Osteoblast (primary cell): ENCODE results near the gene SLC12A7. TPM values are rescaled to one million over a fixed set of nuclear protein-coding genes. Genes with fewer than 3 reads are reported as not detected.

ENCODE experiments used
- DNase-seq: peaks from one replicate; pipeline ENCODE4 v3.0.0; 2011; ENCODE audit warnings: low spot score, mixed read lengths; ENCODE audit not compliant: insufficient read length; ENCODE audit errors: missing footprints
- H2AFZ ChIP-seq: 2 replicates; pipeline ENCODE4 v1.6.0; 2011; ENCODE audit warnings: mild to moderate bottlenecking, low read length
- H3K27ac ChIP-seq: 2 replicates; pipeline ENCODE4 v1.5.1; 2011; ENCODE audit warnings: mild to moderate bottlenecking, low read depth, low read length, moderate library complexity
- H3K27me3 ChIP-seq: 2 replicates; pipeline ENCODE4 v1.6.0; 2012; ENCODE audit warnings: mild to moderate bottlenecking, control low read depth, inconsistent platforms, low read length, moderate library complexity; ENCODE audit not compliant: insufficient read depth
- H3K36me3 ChIP-seq: 2 replicates; pipeline ENCODE4 v1.5.1; 2011; ENCODE audit warnings: mild to moderate bottlenecking, low read length, control low read depth, moderate library complexity; ENCODE audit not compliant: insufficient read depth
- H3K4me1 ChIP-seq: 2 replicates; pipeline ENCODE4 v1.5.1; 2011; ENCODE audit warnings: mild to moderate bottlenecking, low read length, control low read depth, moderate library complexity; ENCODE audit not compliant: insufficient read depth
- H3K4me2 ChIP-seq: 2 replicates; pipeline ENCODE4 v1.6.0; 2011; ENCODE audit warnings: mild to moderate bottlenecking, low read length; ENCODE audit not compliant: insufficient read depth
- H3K4me3 ChIP-seq: fragments of 200-600 bp; sonication (generic); 3 replicates; pipeline ENCODE4 v1.5.1; 2012; ENCODE audit warnings: mild to moderate bottlenecking, low read length, inconsistent platforms; ENCODE audit not compliant: insufficient read depth
- H3K79me2 ChIP-seq: 2 replicates; pipeline ENCODE4 v1.6.0; 2012; ENCODE audit warnings: mild to moderate bottlenecking, low read length, control low read depth, inconsistent platforms; ENCODE audit not compliant: insufficient read depth
- H3K9me3 ChIP-seq: 2 replicates; pipeline ENCODE4 v1.5.1; 2011; ENCODE audit warnings: low read depth, low read length, control low read depth
- H4K20me1 ChIP-seq: 2 replicates; pipeline ENCODE4 v1.6.0; 2012; ENCODE audit warnings: mild to moderate bottlenecking, low read length, control low read depth; ENCODE audit not compliant: insufficient read depth
- CTCF ChIP-seq: IDR thresholded peaks from 2 replicates; pipeline ENCODE4 v1.5.1; 2011; ENCODE audit warnings: mild to moderate bottlenecking, low read depth, low read length, moderate library complexity; ENCODE audit errors: extremely low read depth
- total RNA-seq: library from RNA; depleted of rRNA; stranded (reverse); fragments of >200 nt; gene quantifications from 2 replicates; pipeline ENCODE4 v1.2.3, GENCODE V29; 2012

Gene SLC12A7
- total RNA-seq, 1 donor: 6.9 TPM

GRCh38 chr5:1059884-1060263 is 52.0 kb downstream of the SLC12A7 start:
- no peaks in the 10 kb centered on the region for H3K4me1 ChIP-seq
- H3K27me3 ChIP-seq: no peaks in the 10 kb centered on the region
- H3K36me3 ChIP-seq: no peaks in the 10 kb centered on the region
- no peak for TF ChIP-seq CTCF
- no peak overlapping the region for H3K27ac ChIP-seq
- no peaks in the 10 kb centered on the region for H4K20me1 ChIP-seq
- no peak overlapping the region for H3K4me2 ChIP-seq
- no peaks in the 10 kb centered on the region for H3K79me2 ChIP-seq
- peak; percentile 78 for DNase-seq
- H3K4me3 ChIP-seq: no peak overlapping the region
- H2AFZ ChIP-seq: no peak overlapping the region
- no peaks in the 10 kb centered on the region for H3K9me3 ChIP-seq

GRCh38 chr5:1058988-1059883 is 52.6 kb downstream of the SLC12A7 start:
- Histone ChIP-seq H3K27me3 (no peaks in the 10 kb centered on the region), H2AFZ (no peak overlapping the region), H3K4me1 (no peaks in the 10 kb centered on the region), H4K20me1 (no peaks in the 10 kb centered on the region), H3K36me3 (no peaks in the 10 kb centered on the region), H3K79me2 (no peaks in the 10 kb centered on the region), H3K27ac (no peak overlapping the region), H3K4me3 (no peak overlapping the region), H3K4me2 (no peak overlapping the region), H3K9me3 (no peaks in the 10 kb centered on the region)
- peak; percentile 85 for DNase-seq
- TF ChIP-seq CTCF: no peak

- H3K36me3 ChIP-seq: no peaks in the 10 kb centered on the region
- H3K79me2 ChIP-seq: no peaks in the 10 kb centered on the region
- H3K27me3 ChIP-seq: no peaks in the 10 kb centered on the region
- H3K4me1 ChIP-seq: no peaks in the 10 kb centered on the region
- no peak overlapping the region for H3K27ac ChIP-seq
- H3K4me2 ChIP-seq: no peak overlapping the region
- no peak overlapping the region for H3K4me3 ChIP-seq
- peak; percentile 85 for DNase-seq
- no peaks in the 10 kb centered on the region for H3K9me3 ChIP-seq
- H2AFZ ChIP-seq: no peak overlapping the region
- no peak for TF ChIP-seq CTCF
- H4K20me1 ChIP-seq: no peaks in the 10 kb centered on the region
Observed at GRCh38 chr5:1058083-1058945, 53.5 kb downstream of the SLC12A7 start.

GRCh38 chr5:1057485-1058082 is 54.3 kb downstream of the SLC12A7 start:
- no peak overlapping the region for H3K4me2 ChIP-seq
- no peak overlapping the region for H3K4me3 ChIP-seq
- no peaks in the 10 kb centered on the region for H3K4me1 ChIP-seq
- H3K9me3 ChIP-seq: no peaks in the 10 kb centered on the region
- no peaks in the 10 kb centered on the region for H3K27me3 ChIP-seq
- no peak overlapping the region for H3K27ac ChIP-seq
- no peaks in the 10 kb centered on the region for H3K79me2 ChIP-seq
- H2AFZ ChIP-seq: no peak overlapping the region
- TF ChIP-seq CTCF: no peak
- H3K36me3 ChIP-seq: no peaks in the 10 kb centered on the region
- no peaks in the 10 kb centered on the region for H4K20me1 ChIP-seq
- peak; percentile 75 for DNase-seq
